ENCODE data around the gene OPHN1. TPM values are rescaled to one million over a fixed set of nuclear protein-coding genes. Genes with fewer than 3 reads are reported as not detected.

OPHN1 gene
- total and polyA plus RNA-seq, 2 experiments from 2014 or later: 4.5 to 5.6 TPM

DNA sequence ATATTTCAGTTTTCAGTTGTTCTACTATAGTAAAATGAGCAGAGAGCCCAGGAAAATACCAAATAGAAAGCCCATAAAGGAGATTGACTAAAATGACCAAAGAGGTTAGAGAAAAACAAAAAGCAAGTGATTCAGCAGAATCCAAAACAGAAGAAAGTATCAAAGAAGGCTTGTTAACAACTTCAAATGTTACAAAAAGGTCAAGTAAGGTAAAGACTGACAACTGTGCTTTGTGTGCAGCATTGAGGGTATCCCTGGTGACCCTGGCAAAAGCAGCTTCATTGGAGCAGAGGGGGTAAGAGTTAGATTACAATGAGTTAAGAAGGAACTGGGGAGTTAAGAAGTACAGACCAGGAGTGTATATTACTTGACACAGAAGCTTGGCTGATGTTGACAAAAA lies 317.9 kb downstream of the OPHN1 start:
- Histone ChIP-seq H3K4me1 (ENCODE audit: insufficient read depth) (no peaks in the 10 kb centered on the region), H4K20me1 (ENCODE audit: insufficient read depth, poor library complexity, severe bottlenecking) (no peaks in the 10 kb centered on the region), H2AFZ (no peak overlapping the region), H3K27ac (peak overlapping the region; percentile 10), H3K36me3 (replicated peaks; ENCODE audit: insufficient read depth, low read depth) (no peaks in the 10 kb centered on the region), H3K4me3 (no peak overlapping the region), H3K27me3 (no peaks in the 10 kb centered on the region), H3K4me2 (no peak overlapping the region), H3K9me3 (ENCODE audit: low read depth) (peaks cover 3% of the 10 kb centered on the region), H3K79me2 (no peaks in the 10 kb centered on the region), H3K9me2 (replicated peaks; ENCODE audit: insufficient read depth) (no peaks in the 10 kb centered on the region)
- DNase-seq (ENCODE audit: low spot score): no peak
- TF ChIP-seq EZH2 (IDR thresholded peaks at IDR 0.05; ENCODE audit: borderline replicate concordance) (no peak), CTCF (IDR thresholded peaks at IDR 0.05; ENCODE audit: poor library complexity) (no peak), EZH2phosphoT487 (IDR thresholded peaks at IDR 0.05; ENCODE audit: low read depth, severe bottlenecking, unreplicated experiment) (no peak)

GRCh38 chrX:68114573-68115129 lies 318.6 kb downstream of the OPHN1 start:
- peak overlapping the region; percentile 43 for H3K27ac ChIP-seq
- no peaks in the 10 kb centered on the region for H3K36me3 ChIP-seq (replicated peaks; ENCODE audit: insufficient read depth, low read depth)
- no peak overlapping the region for H2AFZ ChIP-seq
- no peaks in the 10 kb centered on the region for H3K79me2 ChIP-seq
- H3K4me1 ChIP-seq (ENCODE audit: insufficient read depth): no peaks in the 10 kb centered on the region
- H4K20me1 ChIP-seq (ENCODE audit: insufficient read depth, poor library complexity, severe bottlenecking): no peaks in the 10 kb centered on the region
- H3K4me3 ChIP-seq: no peak overlapping the region
- TF ChIP-seq CTCF (IDR thresholded peaks at IDR 0.05; ENCODE audit: poor library complexity): no peak
- TF ChIP-seq EZH2 (IDR thresholded peaks at IDR 0.05; ENCODE audit: borderline replicate concordance): no peak
- no peak for TF ChIP-seq EZH2phosphoT487 (IDR thresholded peaks at IDR 0.05; ENCODE audit: low read depth, severe bottlenecking, unreplicated experiment)
- peak; percentile 11 for DNase-seq (ENCODE audit: low spot score)
- 72% methylated on average over 4 of the region's 4 CpGs for WGBS (ENCODE audit: low lambda C conversion rate, missing lambda C conversion rate)
- no peaks in the 10 kb centered on the region for H3K27me3 ChIP-seq
- no peak overlapping the region for H3K4me2 ChIP-seq
- peaks cover 3% of the 10 kb centered on the region for H3K9me3 ChIP-seq (ENCODE audit: low read depth)
- no peaks in the 10 kb centered on the region for H3K9me2 ChIP-seq (replicated peaks; ENCODE audit: insufficient read depth)

GRCh38 chrX:68113837-68114572 lies 319.3 kb downstream of the OPHN1 start:
- H3K36me3 ChIP-seq (replicated peaks; ENCODE audit: insufficient read depth, low read depth): no peaks in the 10 kb centered on the region
- H3K27me3 ChIP-seq: no peaks in the 10 kb centered on the region
- DNase-seq (ENCODE audit: low spot score): no peak
- H3K27ac ChIP-seq: peak overlapping the region; percentile 43
- no peaks in the 10 kb centered on the region for H3K9me2 ChIP-seq (replicated peaks; ENCODE audit: insufficient read depth)
- WGBS (ENCODE audit: low lambda C conversion rate, missing lambda C conversion rate): 86% methylated on average over 4 of the region's 5 CpGs
- TF ChIP-seq EZH2phosphoT487 (IDR thresholded peaks at IDR 0.05; ENCODE audit: low read depth, severe bottlenecking, unreplicated experiment) (no peak), CTCF (IDR thresholded peaks at IDR 0.05; ENCODE audit: poor library complexity) (no peak), EZH2 (IDR thresholded peaks at IDR 0.05; ENCODE audit: borderline replicate concordance) (no peak)
- H2AFZ ChIP-seq: no peak overlapping the region
- peaks cover 3% of the 10 kb centered on the region for H3K9me3 ChIP-seq (ENCODE audit: low read depth)
- H3K4me2 ChIP-seq: no peak overlapping the region
- H4K20me1 ChIP-seq (ENCODE audit: insufficient read depth, poor library complexity, severe bottlenecking): no peaks in the 10 kb centered on the region
- no peaks in the 10 kb centered on the region for H3K4me1 ChIP-seq (ENCODE audit: insufficient read depth)
- no peaks in the 10 kb centered on the region for H3K79me2 ChIP-seq
- no peak overlapping the region for H3K4me3 ChIP-seq

All from hepatocyte (in vitro differentiated cells).